Breast epithelium (tissue), 4 donors: ENCODE results near the gene MEF2C. TPM values are rescaled to one million over a fixed set of nuclear protein-coding genes. Genes with fewer than 3 reads are reported as not detected.

Experiments used
- DNase-seq, 2 donors: peaks; one replicate each; pipeline ENCODE4 v3.0.0-alpha.2; 2019; ENCODE audit warnings: low spot score in 2 of 2
- H3K27ac ChIP-seq, 2 donors: fragments of 200-600 bp; sonication (generic) in 1 of 2; one replicate each; pipeline ENCODE4 v1.5.1; 2016 to 2019; ENCODE audit warnings: mild to moderate bottlenecking in 1 of 2
- H3K27me3 ChIP-seq, 2 donors: fragments of 200-600 bp; sonication (generic) in 1 of 2; one replicate each; pipeline versions ENCODE4 v1.5.1 to v1.6.0; 2017 to 2019; ENCODE audit warnings: control low read depth in 1 of 2, mild to moderate bottlenecking in 1 of 2
- H3K36me3 ChIP-seq: fragments of 200-600 bp; one replicate; pipeline ENCODE4 v1.5.1; 2019
- H3K4me1 ChIP-seq, 2 donors: fragments of 200-600 bp; sonication (generic); one replicate each; pipeline ENCODE4 v1.5.1; 2016 to 2019; ENCODE audit warnings: control low read depth in 1 of 2
- H3K4me3 ChIP-seq, 3 donors: fragments of 200-600 bp; sonication (generic); 1 replicate in 2 of 3; 2 replicates in 1 of 3; pipeline ENCODE4 v1.5.1; 2016 to 2019; ENCODE audit warnings: mild to moderate bottlenecking in 3 of 3, moderate library complexity in 2 of 3
- H3K9me3 ChIP-seq, 2 donors: fragments of 200-600 bp; sonication (generic) in 1 of 2; one replicate each; pipeline ENCODE4 v1.5.1; 2016 to 2019; ENCODE audit warnings: control low read depth in 1 of 2
- CTCF ChIP-seq, 3 donors: fragments of 450-650 bp; IDR thresholded peaks; one replicate each; pipeline ENCODE4 v1.5.1; 2016 to 2017; ENCODE audit warnings: antibody characterized with exemption in 3 of 3, mild to moderate bottlenecking in 3 of 3, moderate library complexity in 3 of 3
- POLR2A ChIP-seq: fragments of 450-650 bp; IDR thresholded peaks from one replicate; pipeline ENCODE4 v1.6.1; 2016; ENCODE audit warnings: antibody characterized with exemption, mild to moderate bottlenecking, moderate library complexity
- POLR2AphosphoS5 ChIP-seq, 3 donors: sonication (generic); formaldehyde crosslinking; IDR thresholded peaks; one replicate each; pipeline ENCODE4 v1.6.1; 2017; ENCODE audit warnings: antibody characterized with exemption in 3 of 3
- intact Hi-C: fragments of 100-400 bp; cut with DNase I; formaldehyde crosslinking; loops from one replicate; pipeline ENCODE4 v1.15.1; 2023; ENCODE audit warnings: low total_unique reads
- total RNA-seq, 3 donors: library from RNA; depleted of rRNA; stranded (reverse); fragments of >200 nt; gene quantifications; one replicate each; pipeline ENCODE4 v1.1.0, GENCODE V29; 2016

MEF2C gene
- total RNA-seq, 3 donors from 2014 or later, result 27.4 to 41.8 (median 32.1) TPM

- no peaks in the 10 kb centered on the region for H3K36me3 ChIP-seq
- intact Hi-C loops, result no loop called here
- H3K4me3 ChIP-seq, result no peak overlapping the region
- H3K27me3 ChIP-seq, result no peaks in the 10 kb centered on the region
- no peak overlapping the region for H3K27ac ChIP-seq
- H3K4me1 ChIP-seq, result no peaks in the 10 kb centered on the region
- TF ChIP-seq CTCF (IDR thresholded peaks at IDR 0.05) (no peak), POLR2A (no peak), POLR2AphosphoS5 (IDR thresholded peaks at IDR 0.05) (no peak)
- H3K9me3 ChIP-seq, result no peaks in the 10 kb centered on the region
- DNase-seq, result no peak
These were observed 51.2 kb downstream of the MEF2C start for GRCh38 chr5:88831816-88832215.

GRCh38 chr5:88830567-88830966 lies 52.4 kb downstream of the MEF2C start:
- Histone ChIP-seq H3K27me3 (no peaks in the 10 kb centered on the region), H3K36me3 (no peaks in the 10 kb centered on the region), H3K4me1 (no peaks in the 10 kb centered on the region), H3K27ac (peak overlapping the region; percentile 3 to 51), H3K4me3 (no peak overlapping the region), H3K9me3 (no peaks in the 10 kb centered on the region)
- no peak for DNase-seq
- intact Hi-C loops, result no loop called here
- TF ChIP-seq POLR2AphosphoS5 (IDR thresholded peaks at IDR 0.05), result no peak
- no peak for TF ChIP-seq CTCF (IDR thresholded peaks at IDR 0.05)
- no peak for TF ChIP-seq POLR2A

GRCh38 chr5:88829775-88830174 lies 53.2 kb downstream of the MEF2C start:
- no peak for TF ChIP-seq CTCF (IDR thresholded peaks at IDR 0.05)
- TF ChIP-seq POLR2AphosphoS5 (IDR thresholded peaks at IDR 0.05), result no peak
- H3K36me3 ChIP-seq, result no peaks in the 10 kb centered on the region
- DNase-seq, result no peak
- H3K4me3 ChIP-seq, result no peak overlapping the region
- no peaks in the 10 kb centered on the region for H3K4me1 ChIP-seq
- no peaks in the 10 kb centered on the region for H3K27me3 ChIP-seq
- H3K9me3 ChIP-seq, result no peaks in the 10 kb centered on the region
- peak overlapping the region; percentile 23 to 51 for H3K27ac ChIP-seq
- intact Hi-C loops, result no loop called here

GRCh38 chr5:88829054-88829453 lies 53.9 kb downstream of the MEF2C start:
- Histone ChIP-seq H3K36me3 (no peaks in the 10 kb centered on the region), H3K27ac (peak overlapping the region; percentile 23 to 53), H3K27me3 (no peaks in the 10 kb centered on the region), H3K9me3 (no peaks in the 10 kb centered on the region), H3K4me3 (no peak overlapping the region), H3K4me1 (no peaks in the 10 kb centered on the region)
- intact Hi-C loops, result no loop called here
- TF ChIP-seq CTCF (IDR thresholded peaks at IDR 0.05) (peak in 1 of 3 donors; percentile 23), POLR2AphosphoS5 (IDR thresholded peaks at IDR 0.05) (no peak), POLR2A (no peak)
- DNase-seq, result no peak

DNA sequence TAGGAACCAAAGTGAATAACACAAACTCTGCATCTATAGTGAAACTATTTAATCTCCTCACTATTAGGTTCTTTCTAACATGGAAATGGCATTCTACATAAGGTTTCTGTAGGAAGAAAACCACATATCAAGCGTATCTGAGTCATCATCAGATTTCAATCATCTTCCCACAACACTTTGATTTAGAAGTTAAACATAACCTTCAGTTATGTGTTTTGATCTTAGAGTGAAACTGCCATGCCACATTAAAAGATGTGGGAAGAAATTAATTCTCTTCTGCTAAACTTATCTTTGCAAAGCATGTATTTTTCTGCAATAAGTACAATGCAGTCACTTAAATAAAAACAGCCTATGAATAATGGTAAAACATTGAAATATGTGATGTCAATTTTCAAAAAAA lies 55.0 kb downstream of the MEF2C start:
- Histone ChIP-seq H3K9me3 (no peaks in the 10 kb centered on the region), H3K4me3 (no peak overlapping the region), H3K36me3 (no peaks in the 10 kb centered on the region), H3K4me1 (no peaks in the 10 kb centered on the region), H3K27me3 (no peaks in the 10 kb centered on the region), H3K27ac (no peak overlapping the region)
- intact Hi-C loops, result no loop called here
- no peak for DNase-seq
- TF ChIP-seq POLR2A (no peak), POLR2AphosphoS5 (IDR thresholded peaks at IDR 0.05) (no peak), CTCF (IDR thresholded peaks at IDR 0.05) (no peak)
